Bronchial smooth muscle cell (primary cell): ENCODE data around the gene OR13G1. TPM values are rescaled to one million over a fixed set of nuclear protein-coding genes. Genes with fewer than 3 reads are reported as not detected.

Source experiments
- total RNA-seq: library from RNA; depleted of rRNA; stranded (reverse); fragments of >200 nt; gene quantifications from 2 replicates; pipeline ENCODE4 v1.2.1, GENCODE V29; 2014

OR13G1 gene, protein sequence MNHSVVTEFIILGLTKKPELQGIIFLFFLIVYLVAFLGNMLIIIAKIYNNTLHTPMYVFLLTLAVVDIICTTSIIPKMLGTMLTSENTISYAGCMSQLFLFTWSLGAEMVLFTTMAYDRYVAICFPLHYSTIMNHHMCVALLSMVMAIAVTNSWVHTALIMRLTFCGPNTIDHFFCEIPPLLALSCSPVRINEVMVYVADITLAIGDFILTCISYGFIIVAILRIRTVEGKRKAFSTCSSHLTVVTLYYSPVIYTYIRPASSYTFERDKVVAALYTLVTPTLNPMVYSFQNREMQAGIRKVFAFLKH
- not detected in 2 replicates for total RNA-seq

GRCh38 chr1:247679639-247680038 lies at the start of gene OR13G1:
OR13G1 (minus strand) TSS chr1:247679739; CDS start chr1:247673041, 6,698 bp downstream.

DNA sequence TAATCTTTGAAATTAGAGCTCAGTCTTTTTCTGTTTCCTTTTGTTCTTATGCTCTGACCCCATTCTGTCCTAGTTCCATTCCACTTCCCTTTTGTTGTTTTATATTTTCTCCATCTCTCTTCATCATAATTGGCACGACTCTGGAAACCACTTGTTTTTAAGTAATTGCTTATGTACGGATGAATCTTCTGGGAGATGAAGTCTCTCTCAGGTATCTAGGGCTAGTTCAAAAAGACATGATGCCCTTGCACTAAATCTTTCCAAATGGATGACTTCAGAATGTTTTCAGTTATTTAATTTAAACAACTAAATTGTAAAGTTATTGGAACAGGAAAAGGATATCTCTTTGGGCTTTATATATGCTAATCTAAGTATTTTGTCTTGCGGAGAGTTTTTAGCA lies 37.0 kb upstream of the OR13G1 start, which contains the start of gene OR6F1:
TSS of gene OR6F1 (minus strand) at position 101 of the 400 bp plus-strand sequence. CDS start 3,891 bp downstream, outside the sequence.

Other genes starting within 250 kb of the OR13G1 start
- not detected in 2 replicates for gene OR2B11, start 221.6 kb downstream of the OR13G1 start, total RNA-seq
- not detected in 2 replicates for gene OR2C3, start 143.3 kb downstream of the OR13G1 start, total RNA-seq
- gene GCSAML, start 130.6 kb downstream of the OR13G1 start, total RNA-seq = not detected in 2 replicates
- not detected in 2 replicates for gene OR2G2, start 91.4 kb downstream of the OR13G1 start, total RNA-seq
- gene OR2G3, start 74.2 kb downstream of the OR13G1 start, total RNA-seq = not detected in 2 replicates
- not detected in 2 replicates for gene OR6F1, start 36.9 kb upstream of the OR13G1 start, total RNA-seq
- gene OR14K1, start 58.9 kb upstream of the OR13G1 start, total RNA-seq = not detected in 2 replicates
- not detected in 2 replicates for gene OR14A2, start 68.4 kb upstream of the OR13G1 start, total RNA-seq
- not detected in 2 replicates for gene OR1C1, start 80.8 kb upstream of the OR13G1 start, total RNA-seq
- gene OR14A16, start 144.4 kb upstream of the OR13G1 start, total RNA-seq = not detected in 2 replicates
- gene OR11L1, start 162.2 kb upstream of the OR13G1 start, total RNA-seq = not detected in 2 replicates
- gene TRIM58, start 177.4 kb upstream of the OR13G1 start, total RNA-seq = not detected in 2 replicates
- not detected in 2 replicates for gene OR2W3, start 215.8 kb upstream of the OR13G1 start, total RNA-seq
- gene OR2T8, start 240.5 kb upstream of the OR13G1 start, total RNA-seq = not detected in 2 replicates
- not detected in 2 replicates for gene OR2AJ1, start 245.2 kb upstream of the OR13G1 start, total RNA-seq